SJCRH30 (cell line): Measurements from ENCODE around the gene ELP5. TPM values are rescaled to one million over a fixed set of nuclear protein-coding genes. Genes with fewer than 3 reads are reported as not detected.

Experiments
- DNase-seq, 2 experiments: peaks; one replicate each; pipeline ENCODE4 v3.0.0-alpha.2; 2015 to 2020
- H3K27ac ChIP-seq: fragments of 250-450 bp; sonication (Bioruptor Pico); 2 replicates; pipeline ENCODE4 v1.5.1; 2020; ENCODE audit warnings: mild to moderate bottlenecking, moderate library complexity
- H3K27me3 ChIP-seq: fragments of 250-450 bp; sonication (Bioruptor Pico); 2 replicates; pipeline ENCODE4 v1.5.1; 2020; ENCODE audit warnings: mild to moderate bottlenecking, moderate library complexity
- H3K36me3 ChIP-seq: fragments of 250-450 bp; sonication (Bioruptor Pico); 2 replicates; pipeline ENCODE4 v1.5.1; 2020; ENCODE audit warnings: mild to moderate bottlenecking, moderate library complexity
- H3K4me1 ChIP-seq: fragments of 250-450 bp; sonication (Bioruptor Pico); 2 replicates; pipeline ENCODE4 v1.5.1; 2020; ENCODE audit warnings: mild to moderate bottlenecking, moderate library complexity
- H3K4me3 ChIP-seq: fragments of 250-450 bp; sonication (Bioruptor Pico); 2 replicates; pipeline ENCODE4 v1.5.1; 2020; ENCODE audit warnings: mild to moderate bottlenecking, moderate library complexity
- H3K9me3 ChIP-seq: fragments of 250-450 bp; sonication (Bioruptor Pico); replicated peaks from 2 replicates; pipeline ENCODE4 v1.5.1; 2020; ENCODE audit warnings: mild to moderate bottlenecking, moderate library complexity
- total RNA-seq: library from RNA; depleted of rRNA; stranded (reverse); fragments of >200 nt; shearing (Covaris generic); gene quantifications from 2 replicates; pipeline ENCODE4 v1.2.3, GENCODE V29; 2014

ELP5 gene
- total RNA-seq, 1 experiment from 2014 or later, result 43.8 TPM

GRCh38 chr17:7215652-7216180, 36.3 kb upstream of the ELP5 start:
- H3K9me3 ChIP-seq, result no peaks in the 10 kb centered on the region
- no peaks in the 10 kb centered on the region for H3K36me3 ChIP-seq
- no peak overlapping the region; the same call in 1 of the 2 replicates for H3K27ac ChIP-seq
- H3K27me3 ChIP-seq, result no peaks in the 10 kb centered on the region
- no peak overlapping the region for H3K4me3 ChIP-seq
- DNase-seq, result no peak
- peaks cover 33% of the 10 kb centered on the region for H3K4me1 ChIP-seq

- Histone ChIP-seq H3K27ac (no peak overlapping the region), H3K36me3 (no peaks in the 10 kb centered on the region), H3K9me3 (no peaks in the 10 kb centered on the region), H3K4me1 (peaks cover 33% of the 10 kb centered on the region), H3K4me3 (no peak overlapping the region), H3K27me3 (no peaks in the 10 kb centered on the region)
- no peak for DNase-seq
Measured at GRCh38 chr17:7216242-7217112, 35.5 kb upstream of the ELP5 start.

GRCh38 chr17:7217113-7217987, 34.7 kb upstream of the ELP5 start:
- Histone ChIP-seq H3K9me3 (no peaks in the 10 kb centered on the region), H3K4me3 (peak overlapping the region; percentile 28), H3K36me3 (no peaks in the 10 kb centered on the region), H3K27me3 (no peaks in the 10 kb centered on the region), H3K27ac (no peak overlapping the region), H3K4me1 (peaks cover 33% of the 10 kb centered on the region)
- DNase-seq, result peak; percentile 53 to 72

GRCh38 chr17:7218166-7218565, 33.8 kb upstream of the ELP5 start:
- Histone ChIP-seq H3K36me3 (no peaks in the 10 kb centered on the region), H3K4me3 (no peak overlapping the region), H3K27me3 (no peaks in the 10 kb centered on the region), H3K9me3 (no peaks in the 10 kb centered on the region), H3K27ac (no peak overlapping the region), H3K4me1 (peaks cover 33% of the 10 kb centered on the region)
- DNase-seq, result no peak

- Histone ChIP-seq H3K27me3 (no peaks in the 10 kb centered on the region), H3K4me1 (peaks cover 33% of the 10 kb centered on the region), H3K4me3 (peak overlapping the region; percentile 78), H3K36me3 (peaks cover 6% of the 10 kb centered on the region; the same call in 1 of the 2 replicates), H3K9me3 (no peaks in the 10 kb centered on the region), H3K27ac (no peak overlapping the region)
- peak; percentile 61 to 67 for DNase-seq
Measured at GRCh38 chr17:7218758-7219157, 33.3 kb upstream of the ELP5 start.

GRCh38 chr17:7219229-7219811, 32.7 kb upstream of the ELP5 start:
- H3K4me3 ChIP-seq, result peak overlapping the region; percentile 78
- H3K36me3 ChIP-seq, result peaks cover 7% of the 10 kb centered on the region; the same call in 1 of the 2 replicates
- peak overlapping the region; percentile 56; the same call in 1 of the 2 replicates for H3K27ac ChIP-seq
- H3K27me3 ChIP-seq, result no peaks in the 10 kb centered on the region
- no peak for DNase-seq
- no peaks in the 10 kb centered on the region for H3K9me3 ChIP-seq
- H3K4me1 ChIP-seq, result peaks cover 33% of the 10 kb centered on the region

- Histone ChIP-seq H3K4me1 (peaks cover 33% of the 10 kb centered on the region), H3K9me3 (no peaks in the 10 kb centered on the region), H3K4me3 (peak within 1 kb of the TSS; percentile 78), H3K36me3 (peaks cover 7% of the 10 kb centered on the region; the same call in 1 of the 2 replicates), H3K27ac (peak within 1 kb of the TSS; percentile 56), H3K27me3 (no peaks in the 10 kb centered on the region)
- peak; percentile 82 to 86 for DNase-seq
Measured at GRCh38 chr17:7219812-7220592, 32.0 kb upstream of the ELP5 start, which contains the start of the genes ACADVL and DLG4. ACADVL (plus strand) TSS chr17:7219938; CDS start chr17:7219985, 47 bp downstream. DLG4 (minus strand) TSS chr17:7219836.

GRCh38 chr17:7220593-7221277, 31.3 kb upstream of the ELP5 start:
- H3K4me1 ChIP-seq, result peaks cover 28% of the 10 kb centered on the region
- H3K9me3 ChIP-seq, result no peaks in the 10 kb centered on the region
- peaks cover 7% of the 10 kb centered on the region; the same call in 1 of the 2 replicates for H3K36me3 ChIP-seq
- peak overlapping the region; percentile 78 for H3K4me3 ChIP-seq
- peak; percentile 40 to 52 for DNase-seq
- peak overlapping the region; percentile 56; the same call in 1 of the 2 replicates for H3K27ac ChIP-seq
- H3K27me3 ChIP-seq, result no peaks in the 10 kb centered on the region

GRCh38 chr17:7221278-7222092, 30.5 kb upstream of the ELP5 start:
- Histone ChIP-seq H3K27me3 (no peaks in the 10 kb centered on the region), H3K4me1 (peaks cover 21% of the 10 kb centered on the region), H3K4me3 (no peak overlapping the region), H3K9me3 (no peaks in the 10 kb centered on the region), H3K36me3 (peaks cover 7% of the 10 kb centered on the region; the same call in 1 of the 2 replicates), H3K27ac (no peak overlapping the region)
- no peak for DNase-seq

- DNase-seq, result no peak
- H3K36me3 ChIP-seq, result peaks cover 7% of the 10 kb centered on the region; the same call in 1 of the 2 replicates
- no peaks in the 10 kb centered on the region for H3K27me3 ChIP-seq
Measured at GRCh38 chr17:7222093-7222971, 29.7 kb upstream of the ELP5 start.

GRCh38 chr17:7222972-7223292, 29.1 kb upstream of the ELP5 start:
- no peak overlapping the region for H3K4me3 ChIP-seq
- no peak overlapping the region for H3K27ac ChIP-seq
- peaks cover 17% of the 10 kb centered on the region for H3K4me1 ChIP-seq
- H3K27me3 ChIP-seq, result no peaks in the 10 kb centered on the region
- no peak for DNase-seq
- H3K9me3 ChIP-seq, result no peaks in the 10 kb centered on the region
- H3K36me3 ChIP-seq, result peaks cover 7% of the 10 kb centered on the region; the same call in 1 of the 2 replicates

More at GRCh38 chr17:7222093-7222971, 29.7 kb upstream of the ELP5 start:
- peaks cover 20% of the 10 kb centered on the region for H3K4me1 ChIP-seq
- no peaks in the 10 kb centered on the region for H3K9me3 ChIP-seq
- H3K4me3 ChIP-seq, result no peak overlapping the region
- no peak overlapping the region for H3K27ac ChIP-seq

GRCh38 chr17:7223375-7223774, 28.6 kb upstream of the ELP5 start:
- no peak for DNase-seq
- peaks cover 12% of the 10 kb centered on the region for H3K4me1 ChIP-seq
- H3K36me3 ChIP-seq, result peaks cover 7% of the 10 kb centered on the region; the same call in 1 of the 2 replicates
- no peaks in the 10 kb centered on the region for H3K27me3 ChIP-seq
- H3K27ac ChIP-seq, result no peak overlapping the region
- no peak overlapping the region for H3K4me3 ChIP-seq
- H3K9me3 ChIP-seq, result no peaks in the 10 kb centered on the region
